ENCODE results near the gene PIK3R5. TPM values are rescaled to one million over a fixed set of nuclear protein-coding genes. Genes with fewer than 3 reads are reported as not detected.

Gene PIK3R5
- total and polyA plus RNA-seq, 7 donors = 0.20 to 2.9 (median 1.1) TPM

GRCh38 chr17:8894202-8894671, 71.3 kb downstream of the PIK3R5 start:
- ATAC-seq = no peak
- TF ChIP-seq, protein P1, sequence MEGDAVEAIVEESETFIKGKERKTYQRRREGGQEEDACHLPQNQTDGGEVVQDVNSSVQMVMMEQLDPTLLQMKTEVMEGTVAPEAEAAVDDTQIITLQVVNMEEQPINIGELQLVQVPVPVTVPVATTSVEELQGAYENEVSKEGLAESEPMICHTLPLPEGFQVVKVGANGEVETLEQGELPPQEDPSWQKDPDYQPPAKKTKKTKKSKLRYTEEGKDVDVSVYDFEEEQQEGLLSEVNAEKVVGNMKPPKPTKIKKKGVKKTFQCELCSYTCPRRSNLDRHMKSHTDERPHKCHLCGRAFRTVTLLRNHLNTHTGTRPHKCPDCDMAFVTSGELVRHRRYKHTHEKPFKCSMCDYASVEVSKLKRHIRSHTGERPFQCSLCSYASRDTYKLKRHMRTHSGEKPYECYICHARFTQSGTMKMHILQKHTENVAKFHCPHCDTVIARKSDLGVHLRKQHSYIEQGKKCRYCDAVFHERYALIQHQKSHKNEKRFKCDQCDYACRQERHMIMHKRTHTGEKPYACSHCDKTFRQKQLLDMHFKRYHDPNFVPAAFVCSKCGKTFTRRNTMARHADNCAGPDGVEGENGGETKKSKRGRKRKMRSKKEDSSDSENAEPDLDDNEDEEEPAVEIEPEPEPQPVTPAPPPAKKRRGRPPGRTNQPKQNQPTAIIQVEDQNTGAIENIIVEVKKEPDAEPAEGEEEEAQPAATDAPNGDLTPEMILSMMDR (IDR thresholded peaks at IDR 0.05) = no peak
- Histone ChIP-seq H3K4me1 (no peaks in the 10 kb centered on the region), H3K27me3 (ENCODE audit: insufficient read depth in 3 of 3, low read length in 2 of 3) (peaks cover 0 to 7% (median 2%) of the 10 kb centered on the region in 3 donors), H3K9me3 (no peaks in the 10 kb centered on the region), H3K36me3 (ENCODE audit: insufficient read depth in 1 of 2, low read depth in 1 of 2) (no peaks in the 10 kb centered on the region), H3K4me3 (no peak overlapping the region), H3K27ac (no peak overlapping the region)
- WGBS, 3 donors = 59 to 68% (median 62%) methylated on average over 17 of the region's 17 CpGs
- no peak for DNase-seq
- intact Hi-C loops (cut with DNase I) = loop anchor here in 1 of 2 donors (10.0 kb wide), 1 partner anchor 99 kb away; the partner anchor contains the start of gene MFSD6L

GRCh38 chr17:8893621-8894201, 71.8 kb downstream of the PIK3R5 start:
- no peaks in the 10 kb centered on the region for H3K9me3 ChIP-seq
- 79 to 82% (median 81%) methylated on average over 15 of the region's 15 CpGs for WGBS, 3 donors
- no peak overlapping the region for H3K4me3 ChIP-seq
- no peak overlapping the region for H3K27ac ChIP-seq
- intact Hi-C loops (cut with DNase I) = loop anchor here in 1 of 2 donors (10.0 kb wide), 1 partner anchor 99 kb away; the partner anchor contains the start of gene MFSD6L
- TF ChIP-seq, protein P1 (IDR thresholded peaks at IDR 0.05) = no peak
- H3K4me1 ChIP-seq = no peaks in the 10 kb centered on the region
- ATAC-seq (no peak), DNase-seq (no peak)
- H3K36me3 ChIP-seq (ENCODE audit: insufficient read depth in 1 of 2, low read depth in 1 of 2) = no peaks in the 10 kb centered on the region
- H3K27me3 ChIP-seq (ENCODE audit: insufficient read depth in 3 of 3, low read length in 2 of 3) = peaks cover 0 to 7% (median 2%) of the 10 kb centered on the region in 3 donors

DNA sequence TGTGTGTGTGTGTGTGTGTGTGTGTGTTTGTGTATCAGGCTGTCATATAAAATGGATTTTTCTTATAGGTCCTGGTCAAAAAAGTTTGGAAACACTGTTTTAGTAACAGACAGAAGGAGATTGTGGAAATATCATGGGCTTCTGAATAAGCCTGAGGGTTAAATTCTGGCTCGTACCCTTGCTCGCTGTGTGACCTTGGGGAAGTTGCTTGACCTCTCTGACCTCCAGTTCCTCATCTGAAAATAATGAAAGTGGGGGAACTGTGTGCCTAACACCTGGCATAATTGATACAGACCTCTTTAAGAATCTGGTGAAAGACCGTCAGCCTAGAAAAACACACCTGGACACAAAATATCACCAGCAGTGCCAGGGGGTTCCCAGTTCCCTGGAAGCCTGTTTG, 72.4 kb downstream of the PIK3R5 start:
- 94 to 95% (median 94%) methylated on average over 3 of the region's 3 CpGs for WGBS, 3 donors
- peaks cover 0 to 7% (median 2%) of the 10 kb centered on the region in 3 donors for H3K27me3 ChIP-seq (ENCODE audit: insufficient read depth in 3 of 3, low read length in 2 of 3)
- no peaks in the 10 kb centered on the region for H3K36me3 ChIP-seq (ENCODE audit: insufficient read depth in 1 of 2, low read depth in 1 of 2)
- DNase-seq (no peak), ATAC-seq (no peak)
- no peaks in the 10 kb centered on the region for H3K4me1 ChIP-seq
- TF ChIP-seq, protein P1 (IDR thresholded peaks at IDR 0.05) = no peak
- intact Hi-C loops (cut with DNase I) = loop anchor here in 1 of 2 donors (10.0 kb wide), 1 partner anchor 98 kb away; the partner anchor contains the start of gene MFSD6L
- no peaks in the 10 kb centered on the region for H3K9me3 ChIP-seq
- H3K27ac ChIP-seq = no peak overlapping the region
- H3K4me3 ChIP-seq = no peak overlapping the region

- ATAC-seq (no peak), DNase-seq (no peak)
- Histone ChIP-seq H3K36me3 (ENCODE audit: insufficient read depth in 1 of 2, low read depth in 1 of 2) (no peaks in the 10 kb centered on the region), H3K27ac (no peak overlapping the region), H3K9me3 (no peaks in the 10 kb centered on the region), H3K27me3 (ENCODE audit: insufficient read depth in 3 of 3, low read length in 2 of 3) (peaks cover 0 to 7% (median 0%) of the 10 kb centered on the region in 3 donors), H3K4me1 (no peaks in the 10 kb centered on the region), H3K4me3 (no peak overlapping the region)
- TF ChIP-seq, protein P1 (IDR thresholded peaks at IDR 0.05) = no peak
- intact Hi-C loops (cut with DNase I) = loop anchor here in 1 of 2 donors (10.0 kb wide), 1 partner anchor 98 kb away; the partner anchor contains the start of gene MFSD6L
- 41 to 45% (median 43%) methylated on average over 6 of the region's 6 CpGs for WGBS, 3 donors
Observed at GRCh38 chr17:8892338-8892690, 73.2 kb downstream of the PIK3R5 start.

All from psoas muscle (tissue), 8 donors.